Liver (tissue), 9 donors: ENCODE measurements around the gene WDR82. TPM values are rescaled to one million over a fixed set of nuclear protein-coding genes. Genes with fewer than 3 reads are reported as not detected.

Experiments used
- DNase-seq: peaks from one replicate; pipeline ENCODE4 v3.0.0-alpha.2; 2017; ENCODE audit warnings: low spot score
- H3K27ac ChIP-seq, 2 donors: one replicate each; pipeline ENCODE4 v1.7.0; 2013; ENCODE audit warnings: inconsistent platforms in 2 of 2, low read length in 2 of 2, control low read depth in 1 of 2, low read depth in 1 of 2, mild to moderate bottlenecking in 1 of 2
- H3K27me3 ChIP-seq, 4 donors: one replicate each; pipeline versions ENCODE4 v1.6.1 to v1.7.0; 2013; ENCODE audit warnings: low read length in 3 of 4, inconsistent platforms in 1 of 4, mild to moderate bottlenecking in 1 of 4, moderate library complexity in 1 of 4; ENCODE audit not compliant: control insufficient read depth in 4 of 4, insufficient read depth in 4 of 4
- H3K36me3 ChIP-seq, 4 donors: one replicate each; pipeline versions ENCODE4 v1.6.1 to v1.7.0; 2013; ENCODE audit warnings: low read length in 3 of 4, mild to moderate bottlenecking in 3 of 4, low read depth in 1 of 4, moderate library complexity in 1 of 4; ENCODE audit not compliant: control insufficient read depth in 4 of 4, insufficient read depth in 3 of 4
- H3K4me1 ChIP-seq, 4 donors: one replicate each; pipeline versions ENCODE4 v1.6.1 to v1.7.0; 2013; ENCODE audit warnings: low read length in 3 of 4, mild to moderate bottlenecking in 3 of 4, moderate library complexity in 1 of 4; ENCODE audit not compliant: control insufficient read depth in 4 of 4, insufficient read depth in 4 of 4
- H3K4me3 ChIP-seq, 3 donors: one replicate each; pipeline versions ENCODE4 v1.6.1 to v1.7.0; 2013; ENCODE audit warnings: low read length in 3 of 3, control low read depth in 1 of 3, low read depth in 1 of 3, mild to moderate bottlenecking in 1 of 3
- H3K9ac ChIP-seq, 2 donors: one replicate each; pipeline ENCODE4 v1.7.0; 2013; ENCODE audit warnings: low read length in 2 of 2, mild to moderate bottlenecking in 2 of 2, moderate library complexity in 2 of 2, control low read depth in 1 of 2, low read depth in 1 of 2
- H3K9me3 ChIP-seq, 4 donors: one replicate each; pipeline versions ENCODE4 v1.6.1 to v1.7.0; 2013; ENCODE audit warnings: low read length in 3 of 4; ENCODE audit not compliant: control insufficient read depth in 4 of 4
- EGR1 ChIP-seq, 2 donors: IDR thresholded peaks; 2 replicates each; pipeline ENCODE4 v1.6.1; 2016 to 2018; ENCODE audit warnings: antibody characterized with exemption in 2 of 2, low read depth in 2 of 2
- FOXA1 ChIP-seq: IDR thresholded peaks from 2 replicates; pipeline ENCODE4 v1.6.1; 2016; ENCODE audit warnings: antibody characterized with exemption
- FOXA2 ChIP-seq: IDR thresholded peaks from 2 replicates; pipeline ENCODE4 v1.6.1; 2016; ENCODE audit warnings: antibody characterized with exemption
- RXRA ChIP-seq, 2 donors: IDR thresholded peaks; 2 replicates each; pipeline ENCODE4 v1.6.1; 2017 to 2018; ENCODE audit warnings: antibody characterized with exemption in 2 of 2, mild to moderate bottlenecking in 1 of 2
- TAF1 ChIP-seq: conservative IDR thresholded peaks from 2 replicates; pipeline ENCODE4 v1.6.1; 2016; ENCODE audit warnings: antibody characterized with exemption, mild to moderate bottlenecking
- WGBS: extraction: QIAGEN DNeasy Blood & Tissue Kit; methylation state at CpG from one replicate; pipeline ENCODE4 v1.1.7; 2013; 5-methylcytosine and 5-hydroxymethylcytosine counted together
- polyA plus RNA-seq, 2 donors: library from polyadenylated mRNA; stranded (reverse) in 1 of 2; unstranded in 1 of 2; fragments of 200-250 nt in 1 of 2; fragments of >200 nt in 1 of 2; fragmentation: Nextera tagmentation in 1 of 2; extraction: Ambion mirVana in 1 of 2; gene quantifications; one replicate each; pipeline versions ENCODE4 v1.2.1 to v1.2.3, GENCODE V29; 2013 to 2015
- total RNA-seq, 2 donors: library from RNA; depleted of rRNA; stranded (reverse); fragments of >200 nt; gene quantifications; one replicate each; pipeline ENCODE4 v1.2.3, GENCODE V29; 2014
- TF ChIP-seq, protein P1 (sequence below): IDR thresholded peaks from 2 replicates; pipeline ENCODE4 v1.6.1; 2016; ENCODE audit warnings: antibody characterized with exemption
- TF ChIP-seq, protein P2 (sequence below): IDR thresholded peaks from 2 replicates; pipeline ENCODE4 v1.6.1; 2016; ENCODE audit warnings: antibody characterized with exemption, mild to moderate bottlenecking
- donor health status: healthy.
- donor health status: healthy.
- donor health status: healthy.
- donor health status: healthy.
- donor health status: healthy.

WDR82 gene
- total and polyA plus RNA-seq, 4 donors, result 4.3 to 44.3 (median 25.5) TPM

DNA sequence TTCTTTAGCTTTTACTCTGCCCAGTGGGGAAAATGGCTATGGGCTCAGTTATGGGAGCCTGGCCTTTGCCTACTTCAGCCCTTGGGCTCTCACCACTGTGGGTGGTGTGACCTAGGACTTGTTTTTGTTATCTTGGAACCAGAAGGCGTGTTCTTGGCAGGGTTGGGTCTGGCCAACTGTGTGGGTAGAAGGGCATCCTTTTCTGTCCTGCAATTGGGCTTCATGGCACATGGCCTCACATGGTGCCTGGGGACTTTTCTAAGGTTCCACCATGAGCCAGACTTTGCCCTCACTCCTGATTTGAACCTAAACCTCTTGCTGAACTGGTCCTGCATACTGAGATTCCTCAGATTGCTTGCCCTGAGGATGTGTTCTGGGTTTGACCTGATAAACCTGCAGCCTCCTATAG lies 10.9 kb upstream of the WDR82 start:
- peaks cover 17 to 78% (median 58%) of the 10 kb centered on the region in 4 donors for H3K4me1 ChIP-seq
- TF ChIP-seq FOXA1 (no peak), EGR1 (IDR thresholded peaks at IDR 0.05; ENCODE audit: low read depth in 2 of 2) (peak in 1 of 2 donors; percentile 40), TAF1 (peak; percentile 75), FOXA2 (no peak)
- TF ChIP-seq, protein P1, sequence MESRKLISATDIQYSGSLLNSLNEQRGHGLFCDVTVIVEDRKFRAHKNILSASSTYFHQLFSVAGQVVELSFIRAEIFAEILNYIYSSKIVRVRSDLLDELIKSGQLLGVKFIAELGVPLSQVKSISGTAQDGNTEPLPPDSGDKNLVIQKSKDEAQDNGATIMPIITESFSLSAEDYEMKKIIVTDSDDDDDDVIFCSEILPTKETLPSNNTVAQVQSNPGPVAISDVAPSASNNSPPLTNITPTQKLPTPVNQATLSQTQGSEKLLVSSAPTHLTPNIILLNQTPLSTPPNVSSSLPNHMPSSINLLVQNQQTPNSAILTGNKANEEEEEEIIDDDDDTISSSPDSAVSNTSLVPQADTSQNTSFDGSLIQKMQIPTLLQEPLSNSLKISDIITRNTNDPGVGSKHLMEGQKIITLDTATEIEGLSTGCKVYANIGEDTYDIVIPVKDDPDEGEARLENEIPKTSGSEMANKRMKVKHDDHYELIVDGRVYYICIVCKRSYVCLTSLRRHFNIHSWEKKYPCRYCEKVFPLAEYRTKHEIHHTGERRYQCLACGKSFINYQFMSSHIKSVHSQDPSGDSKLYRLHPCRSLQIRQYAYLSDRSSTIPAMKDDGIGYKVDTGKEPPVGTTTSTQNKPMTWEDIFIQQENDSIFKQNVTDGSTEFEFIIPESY, result no peak
- TF ChIP-seq, protein P2, sequence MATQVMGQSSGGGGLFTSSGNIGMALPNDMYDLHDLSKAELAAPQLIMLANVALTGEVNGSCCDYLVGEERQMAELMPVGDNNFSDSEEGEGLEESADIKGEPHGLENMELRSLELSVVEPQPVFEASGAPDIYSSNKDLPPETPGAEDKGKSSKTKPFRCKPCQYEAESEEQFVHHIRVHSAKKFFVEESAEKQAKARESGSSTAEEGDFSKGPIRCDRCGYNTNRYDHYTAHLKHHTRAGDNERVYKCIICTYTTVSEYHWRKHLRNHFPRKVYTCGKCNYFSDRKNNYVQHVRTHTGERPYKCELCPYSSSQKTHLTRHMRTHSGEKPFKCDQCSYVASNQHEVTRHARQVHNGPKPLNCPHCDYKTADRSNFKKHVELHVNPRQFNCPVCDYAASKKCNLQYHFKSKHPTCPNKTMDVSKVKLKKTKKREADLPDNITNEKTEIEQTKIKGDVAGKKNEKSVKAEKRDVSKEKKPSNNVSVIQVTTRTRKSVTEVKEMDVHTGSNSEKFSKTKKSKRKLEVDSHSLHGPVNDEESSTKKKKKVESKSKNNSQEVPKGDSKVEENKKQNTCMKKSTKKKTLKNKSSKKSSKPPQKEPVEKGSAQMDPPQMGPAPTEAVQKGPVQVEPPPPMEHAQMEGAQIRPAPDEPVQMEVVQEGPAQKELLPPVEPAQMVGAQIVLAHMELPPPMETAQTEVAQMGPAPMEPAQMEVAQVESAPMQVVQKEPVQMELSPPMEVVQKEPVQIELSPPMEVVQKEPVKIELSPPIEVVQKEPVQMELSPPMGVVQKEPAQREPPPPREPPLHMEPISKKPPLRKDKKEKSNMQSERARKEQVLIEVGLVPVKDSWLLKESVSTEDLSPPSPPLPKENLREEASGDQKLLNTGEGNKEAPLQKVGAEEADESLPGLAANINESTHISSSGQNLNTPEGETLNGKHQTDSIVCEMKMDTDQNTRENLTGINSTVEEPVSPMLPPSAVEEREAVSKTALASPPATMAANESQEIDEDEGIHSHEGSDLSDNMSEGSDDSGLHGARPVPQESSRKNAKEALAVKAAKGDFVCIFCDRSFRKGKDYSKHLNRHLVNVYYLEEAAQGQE, result peak; percentile 6
- H3K27me3 ChIP-seq, result no peaks in the 10 kb centered on the region
- DNase-seq, result no peak
- peaks cover 3 to 6% (median 5%) of the 10 kb centered on the region in 4 donors for H3K36me3 ChIP-seq
- H3K9me3 ChIP-seq, result no peaks in the 10 kb centered on the region
- H3K9ac ChIP-seq, result peak overlapping the region in 1 of 2 donors; percentile 8
- peak overlapping the region; percentile 98 to 100 for H3K27ac ChIP-seq
- no peak overlapping the region for H3K4me3 ChIP-seq
- WGBS, result 27% methylated on average over 1 of the region's 1 CpG

- WGBS, result 71% methylated on average over 6 of the region's 6 CpGs
- peak overlapping the region; percentile 66 to 92 (median 67) for H3K4me3 ChIP-seq
- peaks cover 3 to 6% (median 5%) of the 10 kb centered on the region in 4 donors for H3K36me3 ChIP-seq
- H3K27me3 ChIP-seq, result no peaks in the 10 kb centered on the region
- H3K27ac ChIP-seq, result peak overlapping the region; percentile 98 to 100
- no peak for DNase-seq
- no peaks in the 10 kb centered on the region for H3K9me3 ChIP-seq
- peaks cover 17 to 76% (median 56%) of the 10 kb centered on the region in 4 donors for H3K4me1 ChIP-seq
- H3K9ac ChIP-seq, result peak overlapping the region in 1 of 2 donors; percentile 8
- TF ChIP-seq RXRA (IDR thresholded peaks at IDR 0.05) (no peak), FOXA2 (no peak), TAF1 (no peak), EGR1 (IDR thresholded peaks at IDR 0.05; ENCODE audit: low read depth in 2 of 2) (no peak), FOXA1 (no peak)
- TF ChIP-seq, protein P2, result no peak
Observed at GRCh38 chr3:52288674-52289073, 10.2 kb upstream of the WDR82 start.
